M059J (cell line): ENCODE data around the gene TRABD. TPM values are rescaled to one million over a fixed set of nuclear protein-coding genes. Genes with fewer than 3 reads are reported as not detected.
"Not testable (repeated sequence)": the region's sequence is repeated elsewhere in the genome, so short reads cannot be mapped to it uniquely, and the experiment has no call there.

ENCODE experiments used
- DNase-seq: peaks from one replicate; pipeline ENCODE4 v3.0.0-alpha.2; 2012; ENCODE audit warnings: low read depth
- total RNA-seq: library from RNA; depleted of rRNA; stranded (reverse); fragments of >200 nt; shearing (Covaris generic); gene quantifications from 2 replicates; pipeline ENCODE4 v1.2.3, GENCODE V29; 2014; rRNA removed

Gene TRABD
- total RNA-seq, result 9.7 and 15.1 TPM in 2 replicates

DNA sequence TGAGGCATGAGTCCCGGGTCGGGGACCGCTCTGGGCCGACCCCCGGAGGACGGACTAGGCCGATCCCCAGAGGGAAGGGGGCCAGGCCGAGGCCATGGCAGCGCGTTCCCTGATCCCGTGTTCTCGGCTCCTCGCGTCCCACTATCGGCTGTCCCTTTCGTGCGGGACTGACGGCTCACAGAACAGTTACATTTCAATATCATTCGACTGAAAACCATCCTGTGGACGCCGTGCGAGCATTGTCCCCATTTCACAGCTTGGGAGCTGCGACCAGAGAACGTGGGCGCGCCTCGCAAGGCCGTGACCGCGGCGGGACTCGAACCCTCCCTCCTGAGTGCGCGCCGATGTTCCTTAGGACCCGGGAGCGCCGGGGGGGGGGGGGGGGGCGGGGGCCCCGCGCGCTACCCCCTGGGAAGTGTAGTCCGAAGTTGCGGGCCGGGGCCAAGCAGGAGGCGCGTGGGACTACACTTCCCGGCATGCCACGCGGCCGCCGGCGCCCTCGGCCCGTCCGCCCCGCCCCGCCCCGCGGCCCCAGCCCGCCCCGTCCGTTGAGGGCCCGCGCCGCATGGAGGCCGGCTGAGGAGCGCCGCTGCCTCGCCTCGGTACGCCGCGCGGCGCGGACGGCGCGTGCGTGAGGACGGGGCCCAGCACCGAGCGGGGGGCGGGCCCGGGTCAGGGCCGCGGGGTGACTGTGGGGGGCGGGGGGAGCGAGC is at the start of gene TRABD:
TRABD (plus strand) TSS at position 539 of the 713 bp plus-strand sequence. CDS start 7,148 bp downstream, outside the sequence.
- DNase-seq, result peak; percentile 75

GRCh38 chr22:50136581-50137015 is 49.1 kb upstream of the TRABD start:
- DNase-seq, result no peak

DNA sequence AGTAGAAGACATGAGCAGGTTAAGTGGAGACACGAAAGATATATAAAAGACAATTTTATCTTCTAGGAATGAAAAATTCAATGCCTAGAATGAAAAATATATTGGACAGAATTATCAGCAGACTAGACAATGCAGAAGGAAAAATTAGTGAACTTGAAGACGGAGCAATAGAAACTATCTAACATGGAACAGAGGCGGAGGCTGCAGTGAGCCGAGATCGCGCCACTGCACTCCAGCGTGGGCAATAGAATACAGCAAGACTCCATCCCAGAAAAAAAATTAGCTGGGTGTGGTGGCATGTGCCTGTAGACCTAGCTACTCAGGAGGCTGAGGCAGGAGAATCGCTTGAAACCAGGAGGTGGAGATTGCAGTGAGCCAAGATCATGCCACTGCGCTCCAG is 48.4 kb upstream of the TRABD start:
- not testable (repeated sequence) for DNase-seq

- peak; percentile 15 for DNase-seq
Observed at GRCh38 chr22:50138041-50138440, 47.7 kb upstream of the TRABD start.

DNA sequence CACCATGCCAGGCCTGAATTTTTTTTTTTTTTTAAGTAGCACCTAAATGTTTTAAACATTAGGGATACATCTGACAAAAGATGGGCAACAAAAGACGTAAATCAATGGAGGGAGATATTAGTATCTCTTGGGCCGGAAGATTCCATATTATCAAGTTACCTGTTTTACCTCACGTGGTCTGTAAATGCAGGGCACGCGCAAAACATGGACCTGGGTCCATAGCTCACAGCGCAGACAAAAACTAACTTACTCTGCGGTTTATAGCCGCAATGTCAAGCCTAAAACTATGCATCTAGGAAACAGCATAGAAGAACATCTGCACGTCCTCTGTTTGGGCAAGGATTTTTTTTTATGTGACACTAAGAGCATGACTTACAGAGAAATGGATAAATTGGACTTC is 46.7 kb upstream of the TRABD start:
- no peak for DNase-seq

- DNase-seq, result no peak
Observed at GRCh38 chr22:50139843-50140415, 45.8 kb upstream of the TRABD start.

DNA sequence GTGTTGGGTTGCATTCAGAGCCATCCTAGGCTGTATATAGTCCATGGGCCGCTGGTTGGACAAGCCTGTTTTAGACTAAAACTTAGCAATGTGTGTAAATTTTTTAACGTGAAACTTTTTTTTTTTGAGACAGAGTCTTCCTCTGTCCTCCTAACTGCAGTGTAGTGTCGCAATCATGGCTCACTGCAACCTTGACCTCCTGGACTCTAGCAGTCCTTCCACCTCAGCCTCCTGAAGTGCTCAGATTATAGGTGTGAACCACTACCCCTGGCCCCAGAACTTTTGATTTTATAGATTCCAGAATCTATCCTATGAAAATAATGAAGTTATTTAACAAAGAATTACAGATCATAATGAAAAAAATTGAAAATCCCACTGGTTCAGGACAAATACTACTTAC is 45.1 kb upstream of the TRABD start:
- DNase-seq, result no peak

DNA sequence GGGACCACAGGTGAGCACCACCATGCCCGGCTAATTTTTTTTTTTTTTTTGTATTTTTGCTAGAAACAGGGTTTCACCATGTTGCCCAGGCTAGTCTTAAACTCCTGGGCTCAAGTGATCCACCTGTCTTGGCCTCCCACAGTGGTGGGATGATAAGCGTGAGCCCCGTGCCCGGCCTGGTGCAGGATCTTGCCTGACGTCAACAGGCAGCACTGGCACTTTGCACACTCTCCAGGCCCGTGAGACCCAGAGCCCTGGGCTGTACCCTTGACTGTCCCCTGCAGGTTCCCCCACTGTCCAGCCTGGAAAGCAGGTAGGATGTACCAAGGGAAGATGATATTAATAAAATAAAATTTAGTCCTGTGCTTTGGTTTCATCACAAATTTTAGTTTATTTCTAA is 44.3 kb upstream of the TRABD start:
- DNase-seq, result no peak

- DNase-seq, result no peak
Observed at GRCh38 chr22:50141891-50142363, 43.8 kb upstream of the TRABD start.

DNA sequence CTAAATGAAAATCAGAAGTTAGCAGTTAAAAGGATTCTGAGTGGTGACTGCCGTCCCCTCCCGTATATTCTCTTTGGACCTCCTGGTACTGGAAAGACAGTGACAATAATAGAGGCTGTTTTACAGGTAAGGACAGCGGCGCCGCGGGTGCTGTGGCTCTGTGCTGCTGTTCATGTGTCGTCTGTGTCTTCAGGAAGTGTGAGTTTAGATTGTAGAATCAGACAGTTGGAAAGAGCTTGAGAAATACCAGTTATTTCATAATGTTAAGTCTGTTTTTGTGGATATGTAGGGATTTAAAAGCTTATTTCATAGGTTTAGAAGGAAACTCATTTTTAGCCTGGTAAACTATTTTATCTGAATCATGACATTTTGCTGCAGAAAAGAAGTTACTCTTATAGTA is 42.6 kb upstream of the TRABD start:
- DNase-seq, result no peak

DNA sequence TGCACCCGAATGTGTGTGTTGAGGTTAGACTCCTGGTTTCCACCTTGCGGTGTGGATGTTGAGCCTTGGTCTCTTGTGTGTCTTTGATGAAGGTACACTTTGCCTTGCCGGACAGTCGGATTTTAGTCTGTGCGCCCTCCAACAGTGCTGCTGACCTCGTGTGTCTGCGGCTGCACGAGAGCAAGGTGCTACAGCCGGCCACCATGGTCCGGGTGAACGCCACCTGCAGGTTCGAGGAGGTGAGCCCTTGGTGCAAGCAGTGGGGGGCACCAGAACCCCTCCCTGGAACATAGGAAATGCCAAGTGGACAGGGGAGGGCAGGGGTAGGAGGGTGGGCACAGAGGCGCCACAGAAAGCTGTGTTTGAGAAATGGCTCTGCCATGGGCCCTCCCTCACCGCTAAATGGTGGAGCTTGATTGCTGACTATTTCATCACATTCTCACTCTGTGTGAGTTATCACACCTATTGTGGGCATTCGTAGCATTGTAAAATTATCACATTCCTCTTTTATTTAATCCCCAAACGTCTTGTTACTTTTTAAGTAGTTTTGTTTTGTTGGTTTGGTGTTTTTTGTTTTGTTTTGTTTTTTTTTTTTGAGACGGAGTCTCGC is 41.6 kb upstream of the TRABD start:
- DNase-seq, result no peak

DNA sequence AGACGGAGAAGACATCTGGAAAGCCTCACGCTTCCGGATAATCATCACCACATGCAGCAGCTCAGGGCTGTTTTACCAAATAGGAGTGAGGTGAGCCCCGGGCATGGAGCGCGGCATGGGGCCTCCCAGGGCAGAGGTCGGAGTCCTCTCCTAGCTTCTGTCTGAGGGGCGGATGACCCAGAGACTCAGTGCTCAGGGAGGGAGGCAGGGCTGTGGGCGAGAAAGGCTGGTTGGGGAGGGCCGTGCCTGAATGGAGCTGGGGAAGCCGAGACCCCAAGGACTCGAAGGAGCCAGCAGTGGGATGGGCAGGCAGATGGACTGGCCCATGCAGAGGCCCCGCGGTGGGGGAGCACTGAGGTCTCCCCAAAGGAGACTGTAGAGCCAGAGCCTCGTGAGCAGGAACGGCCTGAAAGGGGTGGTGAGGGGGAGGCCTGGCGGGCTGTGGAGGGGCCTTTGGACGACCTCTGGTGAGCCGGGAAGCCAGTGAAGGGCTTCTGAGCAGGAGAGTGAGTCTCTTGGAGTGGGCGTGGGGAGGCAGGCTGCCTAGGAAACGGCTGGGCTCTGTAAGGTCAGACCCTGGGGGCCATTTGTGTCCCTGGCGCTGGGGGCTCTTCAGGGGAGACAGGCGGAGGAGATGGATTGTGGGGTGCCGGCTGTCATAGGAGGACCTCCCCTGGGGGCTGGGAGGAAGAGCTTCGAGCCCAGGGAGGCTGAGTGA is 39.8 kb upstream of the TRABD start:
- no peak for DNase-seq

- DNase-seq, result peak; percentile 27
Observed at GRCh38 chr22:50146439-50147238, 39.1 kb upstream of the TRABD start.

DNA sequence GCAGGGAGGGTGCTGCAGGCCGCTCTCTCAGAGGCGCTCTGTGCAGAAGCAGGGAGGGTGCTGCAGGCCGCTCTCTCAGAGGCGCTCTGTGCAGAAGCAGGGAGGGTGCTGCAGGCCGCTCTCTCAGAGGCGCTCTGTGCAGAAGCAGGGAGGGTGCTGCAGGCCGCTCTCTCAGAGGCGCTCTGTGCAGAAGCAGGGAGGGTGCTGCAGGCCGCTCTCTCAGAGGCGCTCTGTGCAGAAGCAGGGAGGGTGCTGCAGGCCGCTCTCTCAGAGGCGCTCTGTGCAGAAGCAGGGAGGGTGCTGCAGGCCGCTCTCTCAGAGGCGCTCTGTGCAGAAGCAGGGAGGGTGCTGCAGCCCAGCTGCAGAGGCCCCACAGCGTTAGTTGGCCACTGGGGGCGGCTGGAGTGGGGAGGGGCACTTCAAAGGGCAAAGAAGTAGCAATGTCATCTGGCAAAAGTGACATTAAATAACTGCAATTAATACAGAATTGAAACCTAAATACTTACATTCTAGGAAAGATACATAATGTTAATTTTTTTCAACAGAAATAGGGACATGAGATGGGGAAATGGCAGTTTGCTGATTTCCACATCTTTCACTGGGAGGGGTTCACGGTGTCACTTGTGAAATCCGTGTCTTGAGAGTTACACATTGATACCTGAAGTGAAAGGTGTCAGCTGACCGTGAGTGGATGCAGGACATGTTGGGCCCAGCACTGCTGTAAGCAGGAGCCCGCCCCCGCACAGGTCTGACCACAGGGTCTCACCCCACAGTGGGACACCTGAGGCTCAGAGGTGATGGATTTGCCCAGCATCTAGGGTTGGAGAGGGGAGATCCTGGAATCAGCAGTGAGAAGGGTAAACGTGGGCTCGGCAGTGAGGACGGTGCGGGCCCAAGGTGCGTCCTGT is 38.2 kb upstream of the TRABD start:
- DNase-seq, result not testable (repeated sequence)

DNA sequence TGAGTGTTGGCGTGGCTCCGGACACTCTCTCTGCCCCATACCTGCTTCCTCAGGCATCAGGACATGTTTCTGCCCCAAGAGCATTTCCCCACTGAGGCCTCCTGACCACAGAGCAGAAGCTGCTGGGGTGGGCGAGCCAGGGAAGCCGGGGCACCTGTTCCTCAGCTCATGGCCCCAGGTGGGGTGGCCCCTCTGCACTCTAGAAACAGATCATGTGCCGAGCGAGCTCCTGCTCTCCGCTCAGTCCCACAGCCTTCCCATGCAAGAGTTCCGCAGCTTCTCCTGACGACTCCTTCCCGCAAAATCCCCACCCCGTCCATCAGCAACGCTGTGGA is 37.6 kb upstream of the TRABD start:
- no peak for DNase-seq

DNA sequence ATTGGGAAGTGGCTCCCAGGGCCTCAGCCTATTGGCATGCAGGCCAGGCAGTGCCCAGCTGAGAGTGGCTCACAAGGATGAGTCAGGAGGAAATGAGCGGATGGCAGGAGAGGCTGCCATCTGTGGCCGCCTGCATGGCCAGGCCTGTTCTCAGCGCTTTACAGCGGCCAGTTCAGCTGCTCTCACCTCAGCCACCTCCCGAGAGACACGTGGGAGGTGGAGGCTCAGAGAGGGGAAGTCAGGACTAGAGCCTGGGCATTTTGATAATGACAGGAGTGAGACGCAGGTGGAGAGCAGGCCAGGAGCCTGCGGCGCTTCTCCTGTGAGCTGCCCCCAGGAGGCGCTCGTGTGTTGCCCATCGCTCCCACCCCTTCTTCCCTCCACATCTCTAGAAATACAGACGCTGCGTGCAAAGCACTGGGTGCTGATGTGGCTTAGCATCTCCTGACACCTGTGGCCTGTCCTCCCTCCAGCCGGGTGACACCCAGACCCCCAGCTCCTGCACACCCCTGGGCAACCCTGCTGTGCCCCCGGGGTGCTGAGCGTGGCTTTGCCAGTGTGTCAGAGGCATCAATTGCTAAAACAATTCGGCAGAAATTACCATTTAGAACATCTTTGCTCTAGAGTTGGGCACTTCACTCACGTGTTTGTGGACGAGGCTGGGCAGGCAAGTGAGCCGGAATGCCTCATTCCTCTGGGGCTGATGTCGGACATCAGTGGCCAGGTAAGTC is 36.6 kb upstream of the TRABD start:
- DNase-seq, result peak; percentile 58

GRCh38 chr22:50150161-50151129 is 35.3 kb upstream of the TRABD start:
- DNase-seq, result peak; percentile 26
